HepG2 (cell line): Measurements from ENCODE around the gene CHRD. TPM values are rescaled to one million over a fixed set of nuclear protein-coding genes. Genes with fewer than 3 reads are reported as not detected.

Experiments used
- AGO2 ChIP-seq: fragments of 200-400 bp; formaldehyde crosslinking; optimal IDR thresholded peaks from 2 replicates; pipeline ENCODE3; 2017; ENCODE audit warnings: mild to moderate bottlenecking, low read depth, low read length, moderate library complexity
- GLI4 ChIP-seq: sonication (generic); formaldehyde crosslinking; IDR thresholded peaks from 2 replicates; pipeline ENCODE4 v1.5.1; 2020; ENCODE audit warnings: missing genetic modification reagents, mild to moderate bottlenecking, moderate library complexity, borderline replicate concordance
- HDAC1 ChIP-seq: sonication (generic); formaldehyde crosslinking; IDR thresholded peaks from 2 replicates; pipeline ENCODE4 v1.5.1; 2020; ENCODE audit warnings: mild to moderate bottlenecking, missing genetic modification reagents
- HNF1B ChIP-seq: sonication (generic); formaldehyde crosslinking; IDR thresholded peaks from 2 replicates; pipeline ENCODE4 v1.5.1; 2020; ENCODE audit warnings: mild to moderate bottlenecking, moderate library complexity, missing genetic modification reagents
- ISL2 ChIP-seq: sonication (generic); formaldehyde crosslinking; IDR thresholded peaks from 2 replicates; pipeline ENCODE4 v1.5.0; 2020; ENCODE audit warnings: missing genetic modification reagents
- KDM2A ChIP-seq: sonication (generic); formaldehyde crosslinking; IDR thresholded peaks from 2 replicates; pipeline ENCODE4 v1.4.0; 2020; ENCODE audit warnings: low read depth, missing genetic modification reagents, borderline replicate concordance
- LCORL ChIP-seq, 2 experiments: fragments of 450-650 bp in 1 of 2; sonication (generic) in 1 of 2; formaldehyde crosslinking in 1 of 2; IDR thresholded peaks; 2 replicates each; pipeline versions ENCODE4 v1.5.0 to v1.6.1; 2017 to 2020; ENCODE audit warnings: antibody characterized with exemption in 1 of 2, missing genetic modification reagents in 1 of 2
- MED1 ChIP-seq: sonication (generic); formaldehyde crosslinking; IDR thresholded peaks from 2 replicates; pipeline ENCODE4 v1.4.0; 2020; ENCODE audit warnings: missing genetic modification reagents
- MTA1 ChIP-seq: sonication (generic); formaldehyde crosslinking; IDR thresholded peaks from 2 replicates; pipeline ENCODE4 v1.4.0; 2020; ENCODE audit warnings: missing genetic modification reagents, mild to moderate bottlenecking, borderline replicate concordance
- PATZ1 ChIP-seq: sonication (generic); formaldehyde crosslinking; IDR thresholded peaks from 2 replicates; pipeline ENCODE4 v1.4.0; 2020; ENCODE audit warnings: missing genetic modification reagents
- PCBP1 ChIP-seq: fragments of 200-400 bp; formaldehyde crosslinking; IDR thresholded peaks from 2 replicates; pipeline ENCODE4 v1.6.1; 2017; ENCODE audit warnings: mild to moderate bottlenecking, low read depth, low read length, borderline replicate concordance
- PHF5A ChIP-seq: IDR thresholded peaks from one replicate; pipeline ENCODE4 v1.6.1; 2018; ENCODE audit warnings: low read depth, missing genetic modification reagents; ENCODE audit not compliant: unreplicated experiment
- PHF8 ChIP-seq: sonication (generic); formaldehyde crosslinking; IDR thresholded peaks from 2 replicates; pipeline ENCODE4 v1.5.0; 2020; ENCODE audit warnings: missing genetic modification reagents
- POLR2A ChIP-seq, 2 experiments: IDR thresholded peaks; 2 replicates each; pipeline ENCODE4 v1.6.1; 2011; ENCODE audit warnings: low read depth in 2 of 2, low read length in 2 of 2, mild to moderate bottlenecking in 1 of 2, moderate library complexity in 1 of 2; ENCODE audit not compliant: insufficient read depth in 1 of 2
- PRPF4 ChIP-seq: fragments of 200-400 bp; formaldehyde crosslinking; IDR thresholded peaks from 2 replicates; pipeline ENCODE4 v1.6.1; 2016; ENCODE audit warnings: low read length, low read depth; ENCODE audit not compliant: poor library complexity, severe bottlenecking
- XRCC5 ChIP-seq: fragments of 200-400 bp; formaldehyde crosslinking; optimal IDR thresholded peaks from 2 replicates; pipeline ENCODE3; 2017; ENCODE audit warnings: mild to moderate bottlenecking, low read length
- ZFY ChIP-seq: sonication (generic); formaldehyde crosslinking; IDR thresholded peaks from 2 replicates; pipeline ENCODE4 v1.4.0; 2020; ENCODE audit warnings: missing genetic modification reagents
- ZNF263 ChIP-seq: sonication (generic); formaldehyde crosslinking; IDR thresholded peaks from 2 replicates; pipeline ENCODE4 v1.4.0; 2020; ENCODE audit warnings: missing genetic modification reagents
- ZNF333 ChIP-seq: sonication (generic); formaldehyde crosslinking; IDR thresholded peaks from 2 replicates; pipeline ENCODE4 v1.4.0; 2020; ENCODE audit warnings: mild to moderate bottlenecking, missing genetic modification reagents, borderline replicate concordance
- ZNF383 ChIP-seq: sonication (generic); formaldehyde crosslinking; IDR thresholded peaks from 2 replicates; pipeline ENCODE4 v1.4.0; 2020; ENCODE audit warnings: missing genetic modification reagents, mild to moderate bottlenecking, borderline replicate concordance
- ZNF574 ChIP-seq: sonication (generic); formaldehyde crosslinking; IDR thresholded peaks from 2 replicates; pipeline ENCODE4 v1.4.0; 2020; ENCODE audit warnings: missing genetic modification reagents
- ZSCAN25 ChIP-seq: sonication (generic); formaldehyde crosslinking; IDR thresholded peaks from 2 replicates; pipeline ENCODE4 v1.8.0; 2022; ENCODE audit warnings: mild to moderate bottlenecking, missing genetic modification reagents
- polyA plus RNA-seq, 8 experiments: library from polyadenylated mRNA; depleted of rRNA in 3 of 8; stranded (reverse) in 7 of 8; unstranded in 1 of 8; fragments of >200 nt; fragmentation: Illumina TruSeq in 4 of 8; extraction: Trizol in 4 of 8; gene quantifications; 2 replicates each; pipeline versions ENCODE4 v1.2.1 to v1.2.3, GENCODE V29; 2011 to 2016; ENCODE audit warnings: low read depth in 4 of 8, missing spikeins in 1 of 8, mixed read lengths in 1 of 8; ENCODE audit not compliant: insufficient read depth in 1 of 8
- total RNA-seq, 5 experiments: library from RNA; depleted of rRNA; stranded (reverse); fragments of >200 nt; fragmentation: Illumina TruSeq; extraction: Trizol; gene quantifications; 2 replicates each; pipeline ENCODE4 v1.2.3, GENCODE V29; 2016; ENCODE audit warnings: low read depth in 1 of 5

The CHRD gene
- total and polyA plus RNA-seq, 2 of the 13 experiments (the other 11 are each of a cell fraction or from before 2014, with no cell fraction given): 22.2 to 35.2 TPM

GRCh38 chr3:184379358-184380184, at the start of gene CHRD (continued):
- TF ChIP-seq PRPF4: no peak
- peak; percentile 23 for TF ChIP-seq AGO2
- TF ChIP-seq ZNF263: peak; percentile 1
- peak in 1 of 2 experiments; percentile 35; a peak in 3 of 4 replicates for TF ChIP-seq POLR2A (IDR thresholded peaks at IDR 0.05; ENCODE audit: insufficient read depth in 1 of 2, low read depth in 2 of 2, low read length in 2 of 2)
- TF ChIP-seq KDM2A (CRISPR knock-in tag): peak; percentile 59; the same call in 1 of the 2 replicates
- TF ChIP-seq PCBP1: peak; percentile 96
- peak; percentile 66; the same call in 1 of the 2 replicates for TF ChIP-seq ZSCAN25 (CRISPR knock-in tag)
- 0 out of 2 replicates have a peak, but pooled peaks have one; percentile 11 for TF ChIP-seq GLI4 (CRISPR knock-in tag)
- peak; percentile 28; the same call in 1 of the 2 replicates for TF ChIP-seq HDAC1
- peak; percentile 14 for TF ChIP-seq XRCC5
- 0 out of 2 replicates have a peak, but pooled peaks have one; percentile 28 for TF ChIP-seq MED1
- TF ChIP-seq ZFY (CRISPR knock-in tag): peak; percentile 78
- TF ChIP-seq PATZ1 (CRISPR knock-in tag): peak; percentile 69; the same call in 1 of the 2 replicates
- TF ChIP-seq PHF5A (CRISPR knock-in tag): no peak
- 0 out of 2 replicates have a peak, but pooled peaks have one; percentile 18 for TF ChIP-seq ZNF333 (CRISPR knock-in tag)
- peak; percentile 42; the same call in 1 of the 2 replicates for TF ChIP-seq ISL2 (CRISPR knock-in tag)
- TF ChIP-seq ZNF574: peak; percentile 48; the same call in 1 of the 2 replicates
- peak; percentile 6; the same call in 1 of the 2 replicates for TF ChIP-seq MTA1 (CRISPR knock-in tag)
- TF ChIP-seq HNF1B (CRISPR knock-in tag): 0 out of 2 replicates have a peak, but pooled peaks have one; percentile 4
- TF ChIP-seq LCORL (IDR thresholded peaks at IDR 0.05): no peak
- TF ChIP-seq LCORL (CRISPR knock-in tag; IDR thresholded peaks at IDR 0.05): peak; percentile 33; the same call in 1 of the 2 replicates
- no peak for TF ChIP-seq ZNF383 (CRISPR knock-in tag)
- peak; percentile 46; the same call in 1 of the 2 replicates for TF ChIP-seq PHF8 (CRISPR knock-in tag)
